ENCODE measurements around the gene S1PR3.

S1PR3 gene

DNA sequence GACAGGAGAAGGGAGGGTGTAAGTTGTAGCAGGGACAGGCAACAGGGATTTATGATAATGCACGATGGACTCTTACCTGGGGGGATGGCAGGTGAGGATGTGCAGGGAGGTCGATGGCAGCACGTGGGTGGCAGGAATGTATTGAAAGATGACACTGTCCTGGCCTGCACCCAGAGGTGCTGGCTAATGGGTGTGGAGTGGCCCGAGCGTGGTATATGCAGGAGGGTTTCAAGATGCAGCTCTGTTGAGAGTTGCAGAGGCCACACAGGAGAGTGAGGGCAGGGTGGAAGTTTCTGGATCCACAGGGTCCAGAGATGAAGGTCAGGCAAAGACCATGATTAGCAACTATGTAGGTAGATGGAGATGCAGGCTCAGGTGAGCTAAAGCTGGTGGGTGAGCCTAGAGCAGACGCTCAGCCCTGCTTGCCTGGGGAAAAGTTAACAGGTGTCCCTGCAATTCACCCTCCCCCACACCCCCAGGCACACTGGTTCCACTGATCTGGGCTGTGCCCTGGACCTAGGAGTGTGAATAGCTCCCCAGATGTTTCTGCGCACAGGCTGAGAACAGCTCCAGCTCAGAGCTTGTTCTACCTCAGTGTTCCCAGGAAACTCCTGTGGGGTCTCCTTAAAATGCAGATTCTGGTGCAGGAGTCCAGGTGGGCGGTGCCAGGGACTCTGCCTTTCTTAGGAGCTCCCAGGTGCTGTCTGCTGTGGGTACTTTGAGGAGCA is 21.5 kb upstream of the S1PR3 start:
- DNase-seq: no peak

GRCh38 chr9:88971131-88971960 is 19.9 kb upstream of the S1PR3 start:
- no peak for DNase-seq

- no peak for DNase-seq
Measured at GRCh38 chr9:88972401-88972800, 18.9 kb upstream of the S1PR3 start.

DNA sequence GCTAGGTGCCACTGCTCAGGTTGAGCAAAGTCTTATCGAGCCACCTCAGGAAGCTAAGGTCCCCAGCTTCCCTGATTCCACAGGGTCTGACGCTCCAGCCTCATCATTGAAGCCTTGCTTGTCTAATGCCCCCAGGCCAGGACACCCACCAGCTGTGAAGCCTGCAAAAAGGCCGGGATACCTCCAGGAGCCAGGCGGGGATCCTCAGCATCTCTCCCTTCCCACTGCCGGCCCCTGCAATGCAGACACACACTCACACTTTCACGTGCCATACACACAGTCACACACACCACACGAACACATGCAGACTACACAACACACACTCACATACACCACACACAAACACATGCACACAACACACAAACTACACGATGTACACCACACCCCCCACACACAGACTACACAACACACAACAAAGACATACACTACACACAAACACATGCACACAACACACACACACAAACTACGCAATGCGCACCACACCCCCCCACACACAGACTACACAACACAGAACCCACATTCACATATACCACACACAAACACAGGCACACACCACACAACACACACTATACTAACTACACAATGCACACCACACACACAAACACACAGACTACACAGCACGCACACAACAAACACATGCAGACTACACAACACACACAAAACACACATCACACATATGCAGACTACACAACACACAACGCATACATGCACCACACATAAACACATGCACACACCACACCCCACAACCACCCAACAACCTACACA is 17.8 kb upstream of the S1PR3 start:
- no peak for DNase-seq

DNA sequence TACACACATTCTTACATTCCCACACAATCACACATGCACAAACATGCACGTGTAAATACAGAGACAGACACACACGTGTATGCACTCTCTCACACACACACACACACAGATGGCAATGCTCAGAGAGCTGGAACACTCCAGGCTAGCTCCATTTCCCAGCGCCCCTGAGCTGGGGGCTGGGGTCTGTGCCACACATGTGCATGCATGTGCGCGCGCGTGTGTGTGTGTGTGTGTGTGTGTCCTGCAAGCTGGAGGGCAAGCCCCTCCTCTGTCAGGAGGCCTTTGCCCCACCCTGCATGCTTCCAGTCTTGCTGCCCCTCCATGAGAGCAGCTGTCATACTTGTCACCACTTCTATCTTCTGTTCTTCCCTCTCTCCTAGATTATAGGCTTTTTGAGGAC is 16.6 kb upstream of the S1PR3 start:
- DNase-seq: no peak

DNA sequence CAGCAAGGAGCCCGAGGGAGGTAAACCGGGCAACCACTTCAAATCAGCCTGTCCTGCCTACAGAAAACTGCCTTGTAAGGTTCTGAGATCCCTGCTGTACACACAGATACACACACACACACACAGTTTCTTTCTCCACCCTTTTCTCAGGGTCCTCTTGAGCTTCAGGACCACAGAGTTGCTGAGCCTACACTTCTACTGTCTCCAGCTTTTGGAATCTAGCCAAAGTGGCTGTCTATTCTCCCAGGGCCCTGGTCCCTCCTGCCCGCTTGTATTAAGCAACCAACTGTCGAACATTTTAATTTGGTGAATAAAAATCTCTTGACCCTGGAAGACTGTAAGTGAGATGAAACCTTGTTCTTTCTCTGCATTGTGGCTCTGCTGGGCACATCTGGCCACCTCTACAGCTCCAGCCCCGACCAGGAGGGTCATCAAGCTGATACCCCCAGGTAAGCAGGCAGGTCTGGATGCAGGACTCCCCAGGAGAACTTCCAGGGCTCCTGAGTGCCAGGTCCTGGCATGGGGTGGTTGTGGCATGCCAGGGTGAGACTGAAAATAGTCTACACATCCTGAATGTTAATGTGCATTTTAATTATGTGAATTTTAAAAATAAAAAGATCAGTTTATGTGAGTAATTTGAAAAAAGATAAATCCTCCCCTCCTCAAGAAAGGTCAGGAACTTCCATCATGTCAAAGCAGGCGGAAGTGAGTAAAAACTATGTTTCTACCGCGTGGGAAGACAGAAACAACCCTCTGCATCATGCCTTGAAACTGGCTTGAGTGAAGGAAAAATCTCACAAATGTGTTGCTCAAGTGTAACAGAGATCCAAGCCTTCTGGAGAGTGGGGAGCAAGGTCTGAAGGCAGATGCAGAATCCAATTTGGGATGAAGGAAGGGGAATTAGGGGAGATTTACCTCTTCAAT is 15.0 kb upstream of the S1PR3 start:
- no peak for DNase-seq

DNA sequence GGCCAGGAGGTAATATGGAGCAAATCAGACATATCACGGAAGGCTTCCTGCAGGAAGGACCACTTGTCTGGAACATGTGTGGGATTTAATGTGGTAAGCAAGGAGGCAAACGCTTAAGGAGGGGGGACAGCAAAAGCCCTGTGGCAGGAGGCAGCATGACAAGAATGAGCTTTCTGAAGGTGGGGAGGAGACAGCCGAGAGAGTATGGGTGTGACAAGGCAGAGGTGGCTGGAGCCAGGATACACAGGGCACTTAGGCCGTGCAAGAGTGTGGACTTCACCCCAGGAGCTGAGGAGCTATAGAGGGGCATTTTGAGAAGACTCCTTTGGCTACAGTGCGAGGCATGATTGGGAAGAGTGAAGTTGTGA is 14.4 kb upstream of the S1PR3 start:
- no peak for DNase-seq

GRCh38 chr9:88978034-88978433 is 13.2 kb upstream of the S1PR3 start:
- DNase-seq: no peak

DNA sequence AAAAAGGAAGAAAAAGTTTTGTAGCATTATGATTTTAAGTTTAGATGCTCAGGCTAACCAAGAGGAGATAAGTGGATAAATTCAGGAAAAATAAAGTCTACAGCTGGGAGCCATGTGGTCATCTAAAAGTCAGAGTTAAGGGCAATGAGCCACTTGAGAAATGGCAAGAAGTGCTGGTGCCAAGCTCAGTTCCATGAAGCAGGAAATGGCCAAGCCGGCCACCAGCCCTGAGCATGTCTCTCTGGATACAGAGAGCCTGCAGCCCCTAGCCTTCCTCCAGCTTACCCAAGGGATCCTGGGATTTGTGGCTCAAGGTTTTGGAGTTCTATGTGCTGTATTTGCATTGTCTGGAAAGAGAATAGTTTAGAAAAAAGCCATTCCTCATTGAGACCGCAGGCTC is 12.2 kb upstream of the S1PR3 start:
- DNase-seq: no peak

- DNase-seq: no peak
Measured at GRCh38 chr9:88979791-88980190, 11.5 kb upstream of the S1PR3 start.

- no peak for DNase-seq
Measured at GRCh38 chr9:88980740-88981203, 10.5 kb upstream of the S1PR3 start.

GRCh38 chr9:88983865-88984542 is 7.3 kb upstream of the S1PR3 start:
- DNase-seq: no peak

- no peak for DNase-seq
Measured at GRCh38 chr9:88984543-88984883, 6.8 kb upstream of the S1PR3 start.

DNA sequence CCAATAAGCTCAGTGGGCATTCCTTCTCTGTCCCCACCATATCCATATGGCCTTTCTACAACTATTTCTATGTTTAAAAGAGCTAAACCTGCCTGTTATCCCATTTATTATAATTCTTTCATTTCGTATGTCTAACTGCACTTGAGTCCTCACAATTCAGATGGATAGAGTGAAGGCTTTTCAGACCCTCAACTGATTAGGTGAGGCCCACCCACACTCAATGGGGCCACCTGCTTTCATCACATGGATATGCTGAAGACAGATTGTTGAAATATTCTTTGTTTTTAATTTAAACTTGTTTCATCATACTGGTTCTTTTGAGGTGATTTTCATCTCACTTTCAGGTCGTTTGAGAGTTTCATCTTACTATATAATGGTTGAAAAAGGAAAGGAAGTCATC is 5.7 kb upstream of the S1PR3 start:
- DNase-seq: no peak

GRCh38 chr9:88986776-88987175 is 4.5 kb upstream of the S1PR3 start:
- no peak for DNase-seq

GRCh38 chr9:88987661-88988060 is 3.6 kb upstream of the S1PR3 start:
- DNase-seq: no peak

- DNase-seq: no peak
Measured at GRCh38 chr9:88988796-88989641, 2.2 kb upstream of the S1PR3 start.

- DNase-seq: no peak
Measured at GRCh38 chr9:88990041-88990728, 1.1 kb upstream of the S1PR3 start.

GRCh38 chr9:88990729-88991065 is 571 bp upstream of the S1PR3 start:
- no peak for DNase-seq

DNA sequence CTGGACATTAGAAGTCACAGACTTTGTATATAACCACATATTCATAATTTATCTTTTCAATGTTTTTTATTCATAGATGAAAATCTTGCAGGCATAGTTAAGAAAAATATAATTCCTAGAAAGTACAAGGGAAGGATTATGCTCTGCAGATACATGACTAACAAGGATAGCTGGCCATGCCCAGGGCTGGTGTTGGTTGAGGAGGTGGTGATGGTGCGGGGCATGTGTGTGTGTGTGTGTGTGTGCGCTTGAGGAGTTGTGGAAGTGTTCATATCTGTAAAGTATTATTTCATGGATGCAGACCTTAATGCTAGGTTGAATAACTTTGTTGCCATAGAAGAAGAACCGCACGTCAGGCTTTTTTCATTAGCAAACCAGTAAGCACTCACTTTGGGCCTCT is 1.3 kb downstream of the S1PR3 start:
- no peak for DNase-seq

DNA sequence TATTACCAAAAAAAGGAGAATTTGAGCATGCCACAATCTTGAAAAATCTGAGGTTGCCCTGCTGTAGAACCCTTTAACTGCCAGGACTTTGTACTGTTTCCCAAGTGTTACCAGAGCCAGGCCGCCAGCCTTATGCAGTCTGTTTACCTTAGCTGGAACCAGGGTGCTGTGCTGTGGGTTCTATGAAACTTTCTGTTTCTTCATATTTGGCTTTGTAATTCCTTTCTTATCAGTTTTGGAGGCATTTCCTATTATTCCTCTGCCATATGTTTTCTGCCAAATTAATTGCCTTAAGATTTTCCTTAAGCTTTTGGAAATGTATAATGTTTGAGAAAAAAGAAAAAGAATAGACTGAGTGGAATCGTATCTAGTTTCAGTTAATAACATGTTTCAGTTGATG is 2.1 kb downstream of the S1PR3 start:
- no peak for DNase-seq

Data from central memory CD4-positive, alpha-beta T cell (primary cell).